ENCODE measurements around the gene SMU1. TPM values are rescaled to one million over a fixed set of nuclear protein-coding genes. Genes with fewer than 3 reads are reported as not detected.

SMU1 gene
- 30.4 and 33.7 TPM in 2 replicates for total RNA-seq (2014; rRNA removed; shearing (Covaris generic))

DNA sequence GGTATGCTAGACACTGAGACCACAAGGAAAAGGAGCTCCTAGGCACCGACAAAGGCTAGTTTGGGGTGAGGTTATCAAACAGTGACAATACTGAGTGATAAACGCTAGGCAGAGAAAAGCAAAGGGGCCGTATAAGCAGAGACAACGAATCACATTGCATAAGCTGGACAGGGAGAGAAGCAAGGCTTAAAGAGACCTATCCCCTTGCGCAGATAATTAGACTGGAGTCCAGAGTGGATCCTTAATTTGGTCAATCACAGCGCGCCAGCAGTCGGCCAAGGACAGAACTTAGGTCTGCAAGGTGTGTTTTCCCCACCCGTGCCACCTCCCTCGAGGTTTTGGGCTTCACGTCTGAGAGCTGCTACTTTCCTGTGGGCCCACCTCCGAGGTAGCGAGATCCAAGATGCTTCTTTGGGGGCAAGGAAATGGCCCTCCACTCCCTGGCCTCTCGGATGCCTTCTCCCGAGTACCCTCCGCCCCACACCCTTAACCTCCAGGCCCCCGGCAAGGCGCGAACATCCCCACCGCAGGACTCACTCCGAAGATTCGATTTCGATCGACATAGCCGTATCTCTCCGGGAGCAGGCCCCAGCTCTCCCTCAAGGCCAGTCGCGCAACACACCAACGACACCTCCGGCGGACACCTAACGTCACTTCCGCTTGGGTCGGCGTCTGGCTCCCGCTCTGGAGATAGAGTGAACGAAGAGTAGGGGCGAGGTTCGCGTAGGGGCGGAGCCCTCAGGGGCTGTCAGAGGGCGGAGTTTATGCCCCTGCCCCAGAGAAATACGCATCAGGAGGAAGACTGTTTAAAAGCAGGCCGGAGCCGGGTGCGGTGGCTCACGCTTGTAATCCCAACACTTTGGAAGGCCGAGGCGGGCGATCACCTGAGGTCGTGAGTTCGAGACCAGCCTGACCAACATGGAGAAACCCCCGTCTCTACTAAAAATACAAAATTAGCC lies at the start of gene SMU1:
Gene SMU1, minus strand, starts transcription at position 629 of the 959 bp plus-strand sequence. Its CDS starts 66 bp downstream, at position 563.
- DNase-seq = peak; percentile 96
- peak within 1 kb of the TSS; percentile 80 for H3K4me3 ChIP-seq (ENCODE audit: insufficient read depth, low read depth, low read length)
- no peaks in the 10 kb centered on the region for H3K27me3 ChIP-seq (ENCODE audit: control insufficient read depth, insufficient read depth, low read length)
- H3K36me3 ChIP-seq (replicated peaks; ENCODE audit: control insufficient read depth, insufficient read depth, low read length) = peaks cover 8% of the 10 kb centered on the region

DNA sequence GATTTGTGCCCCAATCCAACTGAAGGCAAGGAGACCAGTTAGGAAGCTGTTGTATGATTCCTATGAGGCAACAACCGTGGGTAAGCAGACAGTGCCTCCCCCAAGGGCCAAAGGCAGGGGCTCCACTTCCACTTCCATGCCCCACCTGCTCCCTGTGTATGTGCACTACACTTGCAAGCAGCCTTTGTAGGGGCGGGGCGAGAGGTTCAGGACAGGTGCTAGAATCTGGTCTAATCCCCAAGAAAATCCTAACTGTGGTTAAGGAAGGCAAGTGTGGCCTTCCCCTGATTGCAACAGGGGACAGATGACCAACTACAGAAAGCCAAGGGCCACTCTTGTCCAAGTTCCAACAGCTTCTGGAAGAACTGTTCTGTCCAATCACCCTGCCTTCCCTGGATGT lies 49.0 kb upstream of the SMU1 start:
- no peak for DNase-seq
- Histone ChIP-seq H3K36me3 (replicated peaks; ENCODE audit: control insufficient read depth, insufficient read depth, low read length) (0 out of 2 replicates have a peak, but pooled peaks cover under 1% of the 10 kb centered on the region), H3K27me3 (ENCODE audit: control insufficient read depth, insufficient read depth, low read length) (no peaks in the 10 kb centered on the region), H3K4me3 (ENCODE audit: insufficient read depth, low read depth, low read length) (no peak overlapping the region)

- Histone ChIP-seq H3K4me3 (ENCODE audit: insufficient read depth, low read depth, low read length) (no peak overlapping the region), H3K27me3 (ENCODE audit: control insufficient read depth, insufficient read depth, low read length) (no peaks in the 10 kb centered on the region), H3K36me3 (replicated peaks; ENCODE audit: control insufficient read depth, insufficient read depth, low read length) (no peaks in the 10 kb centered on the region)
- DNase-seq = no peak
Observed at GRCh38 chr9:33124751-33125381, 48.4 kb upstream of the SMU1 start.

GRCh38 chr9:33124046-33124445 lies 47.6 kb upstream of the SMU1 start:
- DNase-seq = no peak
- H3K4me3 ChIP-seq (ENCODE audit: insufficient read depth, low read depth, low read length) = no peak overlapping the region
- no peaks in the 10 kb centered on the region for H3K36me3 ChIP-seq (replicated peaks; ENCODE audit: control insufficient read depth, insufficient read depth, low read length)
- no peaks in the 10 kb centered on the region for H3K27me3 ChIP-seq (ENCODE audit: control insufficient read depth, insufficient read depth, low read length)

DNA sequence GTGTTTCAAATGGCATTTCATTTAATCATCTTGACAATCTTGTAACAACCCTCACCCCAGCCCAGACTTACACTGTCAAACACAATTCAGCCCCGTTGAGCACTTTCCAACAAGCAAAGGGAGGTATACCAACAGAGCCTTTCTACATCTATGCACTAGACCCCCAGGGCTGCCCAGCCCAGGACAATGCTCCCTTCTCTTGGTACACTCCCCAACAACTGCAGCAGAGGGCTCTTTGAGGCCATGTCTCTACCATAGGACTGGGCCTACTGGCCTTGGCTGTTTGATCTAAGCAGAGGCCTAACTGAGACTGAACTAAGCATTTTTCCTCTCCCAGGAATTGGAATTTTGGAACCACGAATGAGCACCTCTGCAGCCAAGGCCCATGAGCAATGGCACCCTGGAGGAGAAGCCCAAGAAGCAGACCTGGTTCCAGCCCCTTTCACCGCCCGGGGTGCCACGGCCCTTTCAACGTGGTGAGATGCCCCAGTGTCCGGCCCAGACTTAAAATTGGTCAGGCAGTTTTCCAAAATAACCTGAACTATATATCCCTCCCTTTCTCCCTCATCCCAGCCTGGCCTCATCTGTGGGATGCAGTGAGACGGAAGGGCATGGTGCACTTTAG lies 47.0 kb upstream of the SMU1 start:
- Histone ChIP-seq H3K36me3 (replicated peaks; ENCODE audit: control insufficient read depth, insufficient read depth, low read length) (no peaks in the 10 kb centered on the region), H3K4me3 (ENCODE audit: insufficient read depth, low read depth, low read length) (no peak overlapping the region), H3K27me3 (ENCODE audit: control insufficient read depth, insufficient read depth, low read length) (no peaks in the 10 kb centered on the region)
- DNase-seq = no peak

GRCh38 chr9:33120620-33121019 lies 44.1 kb upstream of the SMU1 start:
- Histone ChIP-seq H3K4me3 (ENCODE audit: insufficient read depth, low read depth, low read length) (no peak overlapping the region), H3K36me3 (replicated peaks; ENCODE audit: control insufficient read depth, insufficient read depth, low read length) (no peaks in the 10 kb centered on the region), H3K27me3 (ENCODE audit: control insufficient read depth, insufficient read depth, low read length) (no peaks in the 10 kb centered on the region)
- no peak for DNase-seq

DNA sequence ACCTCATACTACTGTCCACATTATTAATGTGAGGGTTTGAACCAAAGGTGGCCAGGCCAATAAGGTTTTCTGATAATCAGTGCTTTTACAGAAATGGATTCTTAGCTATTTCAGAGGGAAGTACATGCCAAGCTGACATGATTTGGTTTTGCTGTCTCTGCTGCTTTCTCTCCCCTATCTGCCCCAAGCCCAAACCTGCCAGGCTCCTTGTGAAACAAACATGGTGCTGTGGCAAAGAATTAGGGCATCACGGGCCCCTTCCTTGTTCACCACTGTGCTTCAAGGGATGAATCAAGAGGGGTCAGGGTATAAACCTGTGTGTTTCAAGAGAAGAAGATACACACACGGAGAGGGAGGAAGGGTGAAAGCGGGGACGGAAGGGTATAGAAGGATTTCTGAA lies 41.3 kb upstream of the SMU1 start:
- no peaks in the 10 kb centered on the region for H3K36me3 ChIP-seq (replicated peaks; ENCODE audit: control insufficient read depth, insufficient read depth, low read length)
- no peaks in the 10 kb centered on the region for H3K27me3 ChIP-seq (ENCODE audit: control insufficient read depth, insufficient read depth, low read length)
- H3K4me3 ChIP-seq (ENCODE audit: insufficient read depth, low read depth, low read length) = no peak overlapping the region
- DNase-seq = no peak

- DNase-seq = no peak
- Histone ChIP-seq H3K4me3 (ENCODE audit: insufficient read depth, low read depth, low read length) (no peak overlapping the region), H3K36me3 (replicated peaks; ENCODE audit: control insufficient read depth, insufficient read depth, low read length) (no peaks in the 10 kb centered on the region), H3K27me3 (ENCODE audit: control insufficient read depth, insufficient read depth, low read length) (no peaks in the 10 kb centered on the region)
Observed at GRCh38 chr9:33117306-33117705, 40.8 kb upstream of the SMU1 start.

DNA sequence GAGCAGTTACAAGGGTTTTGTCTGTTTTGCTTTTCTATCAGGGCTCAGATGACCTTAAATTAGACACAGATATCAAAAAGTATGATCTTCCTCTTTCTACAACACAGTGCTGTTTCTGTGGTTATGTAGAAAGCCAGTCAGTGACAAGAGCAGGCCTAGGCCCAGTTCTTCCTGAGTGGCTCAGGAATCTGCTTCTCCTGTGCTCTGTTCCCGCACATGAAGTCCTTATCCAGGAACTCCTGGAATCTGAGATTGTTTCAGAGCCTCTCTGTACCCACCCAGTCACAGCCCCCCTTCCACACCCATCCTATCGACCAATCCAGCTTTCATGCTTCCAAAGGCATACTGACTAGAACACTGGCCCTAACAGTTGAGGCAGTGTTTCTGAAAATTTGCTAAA lies 40.4 kb upstream of the SMU1 start:
- Histone ChIP-seq H3K36me3 (replicated peaks; ENCODE audit: control insufficient read depth, insufficient read depth, low read length) (no peaks in the 10 kb centered on the region), H3K27me3 (ENCODE audit: control insufficient read depth, insufficient read depth, low read length) (no peaks in the 10 kb centered on the region), H3K4me3 (ENCODE audit: insufficient read depth, low read depth, low read length) (no peak overlapping the region)
- DNase-seq = no peak

DNA sequence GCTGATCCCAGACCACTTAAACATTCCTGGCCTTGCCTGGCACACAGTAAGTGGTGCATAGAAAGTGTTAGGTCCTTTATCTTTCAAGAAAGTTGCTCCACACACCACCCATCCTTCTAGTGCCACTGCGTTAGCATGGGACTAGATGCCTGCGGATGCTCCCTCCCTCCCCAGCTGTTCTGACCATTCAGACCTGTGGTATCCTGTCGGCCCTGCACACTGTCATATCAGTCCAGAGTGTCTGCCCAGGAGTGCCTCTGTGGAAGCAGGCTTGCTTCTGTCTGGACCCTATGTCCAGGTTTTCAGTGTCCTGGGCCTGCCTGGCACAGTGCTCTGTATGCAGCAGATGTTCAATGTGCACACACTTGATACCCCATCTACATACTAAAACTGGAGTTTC lies 38.3 kb upstream of the SMU1 start:
- H3K36me3 ChIP-seq (replicated peaks; ENCODE audit: control insufficient read depth, insufficient read depth, low read length) = no peaks in the 10 kb centered on the region
- H3K4me3 ChIP-seq (ENCODE audit: insufficient read depth, low read depth, low read length) = no peak overlapping the region
- H3K27me3 ChIP-seq (ENCODE audit: control insufficient read depth, insufficient read depth, low read length) = no peaks in the 10 kb centered on the region
- DNase-seq = no peak

GRCh38 chr9:33113799-33114547 lies 37.5 kb upstream of the SMU1 start:
- DNase-seq = no peak
- no peaks in the 10 kb centered on the region for H3K27me3 ChIP-seq (ENCODE audit: control insufficient read depth, insufficient read depth, low read length)
- H3K36me3 ChIP-seq (replicated peaks; ENCODE audit: control insufficient read depth, insufficient read depth, low read length) = no peaks in the 10 kb centered on the region
- no peak overlapping the region for H3K4me3 ChIP-seq (ENCODE audit: insufficient read depth, low read depth, low read length)

DNA sequence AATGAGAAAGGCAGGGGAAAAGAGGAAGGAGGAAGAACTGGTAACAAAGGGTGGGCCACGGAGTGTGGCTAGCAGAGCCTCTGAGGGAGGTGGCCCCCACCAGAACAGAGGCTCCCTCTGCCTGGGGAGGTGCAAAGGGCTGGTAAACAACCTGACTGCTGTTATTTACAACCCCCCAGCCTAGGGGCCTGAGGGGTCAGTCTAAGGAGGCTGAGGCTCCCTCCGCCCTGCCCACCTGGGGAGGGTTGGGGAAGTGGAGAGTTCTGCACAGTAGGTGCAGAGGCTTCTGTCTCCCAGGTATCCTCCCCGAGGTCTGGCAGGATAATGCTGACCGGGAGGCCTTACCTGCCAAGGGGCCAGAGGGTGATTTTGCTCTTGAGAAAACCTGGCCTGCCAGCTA lies 35.6 kb upstream of the SMU1 start:
- no peak for DNase-seq
- H3K27me3 ChIP-seq (ENCODE audit: control insufficient read depth, insufficient read depth, low read length) = no peaks in the 10 kb centered on the region
- H3K4me3 ChIP-seq (ENCODE audit: insufficient read depth, low read depth, low read length) = no peak overlapping the region
- H3K36me3 ChIP-seq (replicated peaks; ENCODE audit: control insufficient read depth, insufficient read depth, low read length) = no peaks in the 10 kb centered on the region

GRCh38 chr9:33111631-33112030 lies 35.2 kb upstream of the SMU1 start:
- Histone ChIP-seq H3K36me3 (replicated peaks; ENCODE audit: control insufficient read depth, insufficient read depth, low read length) (no peaks in the 10 kb centered on the region), H3K27me3 (ENCODE audit: control insufficient read depth, insufficient read depth, low read length) (no peaks in the 10 kb centered on the region), H3K4me3 (ENCODE audit: insufficient read depth, low read depth, low read length) (no peak overlapping the region)
- DNase-seq = peak; percentile 61

DNA sequence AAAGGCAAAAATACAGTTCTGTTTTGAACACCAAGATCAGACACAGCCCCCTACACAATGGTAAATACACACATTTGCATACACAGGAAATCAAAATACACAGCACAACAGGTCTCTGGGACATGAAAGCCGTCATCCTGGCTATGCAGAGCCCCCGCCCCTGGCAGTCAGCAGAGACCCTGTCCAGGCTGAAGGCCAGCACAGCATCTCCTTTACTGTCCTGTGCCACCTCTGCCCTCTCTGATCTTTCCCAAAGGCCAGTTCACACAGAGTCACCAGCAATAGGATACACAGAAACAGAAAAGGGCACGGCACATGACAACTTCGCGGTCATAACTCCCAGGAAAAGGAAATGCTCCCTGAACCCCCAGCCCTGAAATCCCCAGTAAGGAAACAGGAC lies 34.2 kb upstream of the SMU1 start:
- Histone ChIP-seq H3K36me3 (replicated peaks; ENCODE audit: control insufficient read depth, insufficient read depth, low read length) (no peaks in the 10 kb centered on the region), H3K4me3 (ENCODE audit: insufficient read depth, low read depth, low read length) (no peak overlapping the region), H3K27me3 (ENCODE audit: control insufficient read depth, insufficient read depth, low read length) (no peaks in the 10 kb centered on the region)
- DNase-seq = no peak
